Smooth muscle cell (in vitro differentiated cells): Measurements from ENCODE around the gene TFDP1. TPM values are rescaled to one million over a fixed set of nuclear protein-coding genes. Genes with fewer than 3 reads are reported as not detected.

Source experiments
- DNase-seq: peaks from one replicate; lab custom pipeline; 2025; ENCODE audit not compliant: unreplicated experiment; lab: John Stamatoyannopoulos, UW
- H2AFZ ChIP-seq: fragments of 200-600 bp; sonication (generic); 2 replicates; pipeline ENCODE4 v1.6.0; 2016; ENCODE audit warnings: antibody characterized with exemption, low read depth, mild to moderate bottlenecking
- H3F3A ChIP-seq: fragments of 200-600 bp; sonication (generic); 2 replicates; pipeline ENCODE4 v1.6.0; 2017; ENCODE audit warnings: antibody characterized with exemption, low read depth
- H3K27ac ChIP-seq: fragments of 200-600 bp; sonication (generic); 2 replicates; pipeline ENCODE4 v1.5.1; 2016; ENCODE audit warnings: low read depth, mild to moderate bottlenecking
- H3K27me3 ChIP-seq: fragments of 200-600 bp; sonication (generic); 2 replicates; pipeline ENCODE4 v1.6.1; 2016; ENCODE audit warnings: low read depth, mild to moderate bottlenecking
- H3K36me3 ChIP-seq: fragments of 200-600 bp; sonication (generic); 2 replicates; pipeline ENCODE4 v1.5.1; 2016; ENCODE audit warnings: low read depth
- H3K4me1 ChIP-seq: fragments of 200-600 bp; sonication (generic); 2 replicates; pipeline ENCODE4 v1.5.1; 2016; ENCODE audit warnings: low read depth
- H3K4me2 ChIP-seq: fragments of 200-600 bp; sonication (generic); 2 replicates; pipeline ENCODE4 v1.6.0; 2016; ENCODE audit warnings: mild to moderate bottlenecking
- H3K4me3 ChIP-seq: fragments of 200-600 bp; sonication (generic); 2 replicates; pipeline ENCODE4 v1.5.1; 2016; ENCODE audit warnings: mild to moderate bottlenecking
- H3K79me2 ChIP-seq: fragments of 200-600 bp; sonication (generic); 2 replicates; pipeline ENCODE4 v1.6.0; 2016; ENCODE audit warnings: low read depth, mild to moderate bottlenecking
- H3K9ac ChIP-seq: fragments of 200-600 bp; sonication (generic); 2 replicates; pipeline ENCODE4 v1.6.0; 2016; ENCODE audit warnings: low read depth
- H3K9me3 ChIP-seq: fragments of 200-600 bp; sonication (generic); replicated peaks from 2 replicates; pipeline ENCODE4 v1.5.1; 2016; ENCODE audit warnings: low read depth
- H4K20me1 ChIP-seq: fragments of 200-600 bp; sonication (generic); 2 replicates; pipeline ENCODE4 v1.6.0; 2016; ENCODE audit warnings: low read depth
- WGBS: methylation state at CpG from one replicate; pipeline ENCODE4 v1.1.7; 2016; ENCODE audit warnings: low lambda C conversion rate; 5-methylcytosine and 5-hydroxymethylcytosine counted together
- polyA plus RNA-seq: library from polyadenylated mRNA; unstranded; fragments of >200 nt; fragmentation: Nextera tagmentation; extraction: Ambion mirVana; gene quantifications from 2 replicates; pipeline ENCODE4 v1.2.1, GENCODE V29; 2016
- total RNA-seq: library from RNA; depleted of rRNA; stranded (reverse); fragments of >200 nt; gene quantifications from 2 replicates; pipeline ENCODE4 v1.2.3, GENCODE V29; 2014
- TF ChIP-seq, protein P1 (sequence below): fragments of 200-600 bp; sonication (generic); IDR thresholded peaks from 2 replicates; pipeline ENCODE4 v1.5.1; 2017; ENCODE audit warnings: borderline replicate concordance, mild to moderate bottlenecking, antibody characterized with exemption; ENCODE audit not compliant: insufficient read depth, poor library complexity, severe bottlenecking

TFDP1 gene
- total and polyA plus RNA-seq, 2 experiments from 2014 or later: 52.8 to 53.6 TPM

DNA sequence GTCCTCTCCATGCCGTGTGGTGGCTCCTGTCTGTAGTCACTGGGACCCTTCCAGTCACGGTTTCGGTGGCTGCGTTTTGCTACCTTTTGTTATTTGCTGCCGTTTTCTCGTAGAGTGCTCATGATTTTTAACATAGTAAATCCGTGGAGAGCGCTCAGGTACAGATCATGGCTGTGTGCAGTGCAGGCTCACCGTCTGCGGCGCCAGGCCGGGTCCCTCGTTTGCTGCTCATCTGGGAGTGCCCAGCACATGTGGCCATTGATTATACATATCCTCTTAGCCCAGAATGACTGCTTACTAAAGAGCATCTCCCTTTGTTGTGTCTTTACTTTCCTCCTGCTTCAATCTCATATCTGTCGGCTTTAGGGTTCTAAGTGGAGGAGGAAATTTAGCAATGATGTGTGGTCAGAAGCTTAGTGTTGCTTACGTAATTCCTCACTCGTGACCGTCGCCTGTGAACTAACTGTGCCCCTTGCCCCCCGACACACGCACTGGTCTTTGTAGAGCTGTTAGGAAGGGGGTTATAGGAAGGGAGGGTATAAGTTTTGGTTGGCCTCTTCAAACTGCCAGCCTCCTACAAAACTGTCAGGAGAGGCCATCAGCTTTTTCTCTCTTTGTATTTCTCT is 31.8 kb downstream of the TFDP1 start:
- H3K9ac ChIP-seq: no peak overlapping the region
- H3K79me2 ChIP-seq: peaks cover 20% of the 10 kb centered on the region
- H3F3A ChIP-seq: no peaks in the 10 kb centered on the region
- no peak overlapping the region for H3K4me2 ChIP-seq
- H2AFZ ChIP-seq: no peak overlapping the region
- no peaks in the 10 kb centered on the region for H3K9me3 ChIP-seq
- WGBS: 90% methylated on average over 20 of the region's 20 CpGs
- TF ChIP-seq, protein P1, sequence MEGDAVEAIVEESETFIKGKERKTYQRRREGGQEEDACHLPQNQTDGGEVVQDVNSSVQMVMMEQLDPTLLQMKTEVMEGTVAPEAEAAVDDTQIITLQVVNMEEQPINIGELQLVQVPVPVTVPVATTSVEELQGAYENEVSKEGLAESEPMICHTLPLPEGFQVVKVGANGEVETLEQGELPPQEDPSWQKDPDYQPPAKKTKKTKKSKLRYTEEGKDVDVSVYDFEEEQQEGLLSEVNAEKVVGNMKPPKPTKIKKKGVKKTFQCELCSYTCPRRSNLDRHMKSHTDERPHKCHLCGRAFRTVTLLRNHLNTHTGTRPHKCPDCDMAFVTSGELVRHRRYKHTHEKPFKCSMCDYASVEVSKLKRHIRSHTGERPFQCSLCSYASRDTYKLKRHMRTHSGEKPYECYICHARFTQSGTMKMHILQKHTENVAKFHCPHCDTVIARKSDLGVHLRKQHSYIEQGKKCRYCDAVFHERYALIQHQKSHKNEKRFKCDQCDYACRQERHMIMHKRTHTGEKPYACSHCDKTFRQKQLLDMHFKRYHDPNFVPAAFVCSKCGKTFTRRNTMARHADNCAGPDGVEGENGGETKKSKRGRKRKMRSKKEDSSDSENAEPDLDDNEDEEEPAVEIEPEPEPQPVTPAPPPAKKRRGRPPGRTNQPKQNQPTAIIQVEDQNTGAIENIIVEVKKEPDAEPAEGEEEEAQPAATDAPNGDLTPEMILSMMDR: no peak
- DNase-seq: no peak
- H3K27ac ChIP-seq: no peak overlapping the region
- peaks cover 90% of the 10 kb centered on the region for H4K20me1 ChIP-seq
- H3K27me3 ChIP-seq: no peaks in the 10 kb centered on the region
- no peak overlapping the region for H3K4me3 ChIP-seq
- H3K4me1 ChIP-seq: peaks cover 10% of the 10 kb centered on the region
- no peaks in the 10 kb centered on the region for H3K36me3 ChIP-seq

DNA sequence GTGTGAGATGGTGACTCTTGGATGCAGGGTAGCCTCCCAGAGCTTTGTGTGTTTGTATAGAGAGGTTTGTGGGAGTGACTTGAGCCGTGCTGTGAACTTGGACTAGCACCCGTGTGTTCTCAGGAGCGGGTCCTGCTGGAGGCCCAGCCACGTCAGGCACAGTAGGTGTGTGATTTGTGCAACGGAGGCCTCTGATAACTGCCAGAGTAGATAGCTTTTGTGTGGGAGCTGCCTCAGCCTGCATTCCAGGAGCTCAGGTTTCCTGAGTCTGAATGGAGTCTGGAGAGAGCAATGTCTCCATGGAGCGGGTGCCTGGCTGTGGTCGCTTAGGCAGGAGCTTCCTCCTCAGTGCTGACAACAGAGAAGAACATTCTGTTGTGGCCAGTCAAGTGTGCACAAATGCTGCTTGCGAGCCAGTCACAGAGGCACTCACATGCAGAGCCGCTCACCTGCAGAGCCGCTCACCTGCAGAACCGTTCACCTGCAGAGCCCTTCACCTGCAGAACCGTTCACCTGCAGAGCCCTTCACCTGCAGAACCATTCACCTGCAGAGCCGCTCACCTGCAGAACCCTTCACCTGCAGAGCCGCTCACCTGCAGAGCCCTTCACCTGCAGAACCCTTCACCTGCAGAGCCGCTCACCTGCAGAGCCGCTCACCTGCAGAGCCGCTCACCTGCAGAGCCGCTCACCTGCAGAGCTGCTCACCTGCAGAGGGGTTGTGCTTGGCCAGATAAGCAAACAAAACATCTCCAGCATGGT is 32.6 kb downstream of the TFDP1 start:
- Histone ChIP-seq H3K36me3 (no peaks in the 10 kb centered on the region), H3K4me2 (no peak overlapping the region), H3K4me1 (peaks cover 10% of the 10 kb centered on the region), H3K9ac (no peak overlapping the region), H3K4me3 (no peak overlapping the region), H3K27me3 (no peaks in the 10 kb centered on the region), H3F3A (no peaks in the 10 kb centered on the region), H3K27ac (no peak overlapping the region), H4K20me1 (peaks cover 89% of the 10 kb centered on the region), H3K79me2 (peaks cover 12% of the 10 kb centered on the region), H3K9me3 (no peaks in the 10 kb centered on the region), H2AFZ (no peak overlapping the region)
- 74% methylated on average over 18 of the region's 18 CpGs for WGBS
- DNase-seq: no peak
- TF ChIP-seq, protein P1: no peak

DNA sequence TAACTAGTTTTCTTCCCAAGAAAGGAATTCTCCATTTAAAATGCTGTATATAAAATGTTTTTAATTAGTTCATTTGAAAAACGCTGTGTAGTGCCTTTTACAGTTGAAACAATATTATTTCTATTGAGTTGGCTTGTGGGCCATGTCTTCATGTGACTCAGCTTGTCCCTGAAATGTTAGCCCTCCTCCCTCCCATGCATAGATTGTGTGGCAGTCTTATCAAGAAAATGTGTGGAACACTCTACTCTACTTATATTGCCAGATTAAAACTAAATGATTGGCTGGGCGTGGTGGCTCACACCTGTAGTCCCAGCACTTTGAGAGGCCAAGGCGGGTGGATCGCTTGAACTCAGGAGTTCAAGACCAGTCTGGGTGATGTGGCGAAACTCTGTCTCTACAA is 33.4 kb downstream of the TFDP1 start:
- TF ChIP-seq, protein P1: no peak
- Histone ChIP-seq H3F3A (no peaks in the 10 kb centered on the region), H3K4me3 (no peak overlapping the region), H2AFZ (no peak overlapping the region), H3K4me1 (peaks cover 10% of the 10 kb centered on the region), H3K9me3 (no peaks in the 10 kb centered on the region), H3K27ac (no peak overlapping the region), H3K79me2 (peaks cover 10% of the 10 kb centered on the region), H3K4me2 (no peak overlapping the region), H4K20me1 (peaks cover 92% of the 10 kb centered on the region), H3K9ac (no peak overlapping the region), H3K27me3 (no peaks in the 10 kb centered on the region), H3K36me3 (no peaks in the 10 kb centered on the region)
- DNase-seq: no peak
- 98% methylated on average over 5 of the region's 5 CpGs for whole genome bisulfite sequencing
